NB4 (cell line): ENCODE data around the gene APOBEC3B.
"Not testable (repeated sequence)": the region's sequence is repeated elsewhere in the genome, so short reads cannot be mapped to it uniquely, and the experiment has no call there.

Experiments
- CTCF ChIP-seq: IDR thresholded peaks from one replicate; pipeline ENCODE4 v1.5.1; 2012; ENCODE audit warnings: low read depth, low read length
- MYC ChIP-seq: IDR thresholded peaks from 2 replicates; pipeline ENCODE4 v1.6.1; 2011; ENCODE audit warnings: low read depth, low read length
- POLR2A ChIP-seq: IDR thresholded peaks from 2 replicates; pipeline ENCODE4 v1.6.1; 2011; ENCODE audit warnings: mild to moderate bottlenecking; ENCODE audit not compliant: insufficient read length; ENCODE audit errors: extremely low read depth

DNA sequence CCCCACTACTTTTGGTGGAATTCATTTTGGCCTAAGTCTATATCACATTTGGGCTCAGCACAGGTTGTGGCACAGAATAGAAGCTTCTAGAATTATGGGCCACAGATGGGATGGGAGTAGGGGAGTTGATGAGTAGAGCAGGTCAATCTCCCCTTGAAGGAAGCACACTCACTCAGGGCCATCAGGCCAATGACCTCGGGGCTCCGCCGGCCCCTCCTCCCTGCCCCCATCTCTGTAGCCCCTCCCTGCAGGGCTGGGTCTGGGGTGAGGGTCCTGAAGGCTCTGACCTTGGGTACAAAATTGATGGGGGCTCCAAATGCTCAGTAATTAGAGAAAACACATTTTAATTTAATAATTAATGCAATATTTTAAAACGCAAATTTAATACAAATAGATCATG, 21.5 kb upstream of the APOBEC3B start:
- not testable (repeated sequence) for TF ChIP-seq CTCF, POLR2A, MYC
